Activated naive CD4-positive, alpha-beta T cell treated with anti-CD3 and anti-CD28 coated beads for 36 hours (primary cell): ENCODE data around the gene WDR20. TPM values are rescaled to one million over a fixed set of nuclear protein-coding genes. Genes with fewer than 3 reads are reported as not detected.

Experiments used
- CTCF ChIA-PET: fragments of 350-600 bp; sonication (Branson Sonifier 250); formaldehyde crosslinking; loops from one replicate; lab custom pipeline; 2021; ENCODE audit warnings: antibody characterized with exemption; lab: Charles Lee
- DNase-seq: peaks from one replicate; pipeline ENCODE4 v3.0.0-alpha.2; 2020
- H3K27ac Mint-ChIP-seq: one replicate; pipeline ENCODE4 v1.8.0; 2021; ENCODE audit warnings: mild to moderate bottlenecking, mixed read lengths
- H3K27me3 Mint-ChIP-seq: one replicate; pipeline ENCODE4 v1.8.0; 2021; ENCODE audit warnings: low read depth, mixed read lengths
- H3K36me3 Mint-ChIP-seq: one replicate; pipeline ENCODE4 v1.8.0; 2021; ENCODE audit warnings: low read depth, mixed read lengths
- H3K4me1 Mint-ChIP-seq: one replicate; pipeline ENCODE4 v1.8.0; 2021; ENCODE audit warnings: low read depth, mixed read lengths
- H3K4me3 Mint-ChIP-seq: one replicate; pipeline ENCODE4 v1.8.0; 2021; ENCODE audit warnings: mild to moderate bottlenecking, moderate library complexity, mixed read lengths
- H3K9me3 Mint-ChIP-seq: one replicate; pipeline ENCODE4 v1.8.0; 2021; ENCODE audit warnings: mixed read lengths
- intact Hi-C: fragments of 100-400 bp; cut with micrococcal nuclease; formaldehyde crosslinking; loops from one replicate; pipeline ENCODE4 v1.15.1; 2023
- total RNA-seq, 2 experiments: library from RNA; stranded (reverse); gene quantifications; one replicate each; pipeline ENCODE4 v1.2.3, GENCODE V29; 2021

The WDR20 gene
- total RNA-seq: 10 to 100 TPM; 20.5 to 21.4 TPM

GRCh38 chr14:102139286-102140026 is at the start of gene WDR20:
TSS of gene WDR20 (plus strand) at chr14:102139897. CDS start at chr14:102139924, 27 bp downstream.
- Mint-ChIP-seq H3K27me3 (no peaks in the 10 kb centered on the region), H3K9me3 (no peaks in the 10 kb centered on the region), H3K4me1 (peaks cover 24% of the 10 kb centered on the region), H3K4me3 (peak within 1 kb of the TSS; percentile 95), H3K27ac (peak within 1 kb of the TSS; percentile 94), H3K36me3 (peaks cover 3% of the 10 kb centered on the region)
- peak; percentile 99 for DNase-seq
- CTCF ChIA-PET: interaction anchor here (0.7 to 1.0 kb wide), 3 partner anchors 43 to 178 kb away, joined by 3 to 6 read pairs (median 4); no protein-coding TSS in a partner anchor
- intact Hi-C loops: loop anchor here (1.0 to 2.0 kb wide), 10 partner anchors 45 to 379 kb away; partner anchors contain the start of genes CINP, DYNC1H1, HSP90AA1 and PPP2R5C

GRCh38 chr14:102090713-102091112 is 49.0 kb upstream of the WDR20 start:
- CTCF ChIA-PET: no interaction called here
- DNase-seq: no peak
- peaks cover 8% of the 10 kb centered on the region for H3K36me3 Mint-ChIP-seq
- H3K27me3 Mint-ChIP-seq: no peaks in the 10 kb centered on the region
- intact Hi-C loops: no loop called here
- no peaks in the 10 kb centered on the region for H3K9me3 Mint-ChIP-seq
- peaks cover 20% of the 10 kb centered on the region for H3K4me1 Mint-ChIP-seq
- H3K4me3 Mint-ChIP-seq: no peak overlapping the region
- no peak overlapping the region for H3K27ac Mint-ChIP-seq

GRCh38 chr14:102092806-102093205 is 46.9 kb upstream of the WDR20 start:
- Mint-ChIP-seq H3K27ac (no peak overlapping the region), H3K4me3 (no peak overlapping the region)
- CTCF ChIA-PET: interaction anchor here (0.7 kb wide), 1 partner anchor 24 kb away, joined by 4 read pairs; no protein-coding TSS in a partner anchor

GRCh38 chr14:102094101-102094500 is 45.6 kb upstream of the WDR20 start:
- intact Hi-C loops: no loop called here
- Mint-ChIP-seq H3K9me3 (no peaks in the 10 kb centered on the region), H3K4me1 (peaks cover 22% of the 10 kb centered on the region), H3K27me3 (no peaks in the 10 kb centered on the region), H3K27ac (no peak overlapping the region), H3K4me3 (no peak overlapping the region), H3K36me3 (no peaks in the 10 kb centered on the region)
- CTCF ChIA-PET: interaction anchor here (0.5 kb wide), 1 partner anchor 136 kb away, joined by 3 read pairs; no protein-coding TSS in a partner anchor
- no peak for DNase-seq

More at GRCh38 chr14:102092806-102093205, 46.9 kb upstream of the WDR20 start:
- Mint-ChIP-seq H3K27me3 (no peaks in the 10 kb centered on the region), H3K9me3 (no peaks in the 10 kb centered on the region), H3K36me3 (no peaks in the 10 kb centered on the region), H3K4me1 (peaks cover 31% of the 10 kb centered on the region)
- intact Hi-C loops: no loop called here
- DNase-seq: no peak

GRCh38 chr14:102095231-102095870 is 44.3 kb upstream of the WDR20 start:
- intact Hi-C loops: loop anchor here (5.0 kb wide), 1 partner anchor 48 kb away; no protein-coding TSS in a partner anchor
- Mint-ChIP-seq H3K27ac (no peak overlapping the region), H3K4me1 (peaks cover 15% of the 10 kb centered on the region), H3K9me3 (no peaks in the 10 kb centered on the region), H3K27me3 (no peaks in the 10 kb centered on the region), H3K4me3 (no peak overlapping the region), H3K36me3 (no peaks in the 10 kb centered on the region)
- CTCF ChIA-PET: interaction anchor here (0.8 to 4.1 kb wide), 18 partner anchors 9 to 388 kb away, joined by 3 to 19 read pairs (median 4); no protein-coding TSS in a partner anchor
- peak; percentile 23 for DNase-seq

- Mint-ChIP-seq H3K36me3 (no peaks in the 10 kb centered on the region), H3K27ac (no peak overlapping the region), H3K27me3 (no peaks in the 10 kb centered on the region), H3K4me1 (peaks cover 15% of the 10 kb centered on the region), H3K4me3 (no peak overlapping the region), H3K9me3 (no peaks in the 10 kb centered on the region)
- intact Hi-C loops: loop anchor here (1.0 to 5.0 kb wide), 4 partner anchors 33 to 389 kb away; no protein-coding TSS in a partner anchor
- CTCF ChIA-PET: interaction anchor here (0.6 to 4.1 kb wide), 30 partner anchors 8 to 389 kb away, joined by 3 to 19 read pairs (median 4); no protein-coding TSS in a partner anchor
- DNase-seq: no peak
Measured at GRCh38 chr14:102095871-102096568, 43.7 kb upstream of the WDR20 start.

- DNase-seq: peak; percentile 83
- Mint-ChIP-seq H3K4me1 (peaks cover 15% of the 10 kb centered on the region), H3K9me3 (no peaks in the 10 kb centered on the region), H3K4me3 (no peak overlapping the region), H3K36me3 (no peaks in the 10 kb centered on the region), H3K27ac (no peak overlapping the region), H3K27me3 (no peaks in the 10 kb centered on the region)
- CTCF ChIA-PET: interaction anchor here (0.6 to 4.1 kb wide), 35 partner anchors 9 to 390 kb away, joined by 3 to 19 read pairs (median 4); no protein-coding TSS in a partner anchor
- intact Hi-C loops: loop anchor here (1.0 to 5.0 kb wide), 4 partner anchors 33 to 389 kb away; no protein-coding TSS in a partner anchor
Measured at GRCh38 chr14:102096569-102097188, 43.0 kb upstream of the WDR20 start.

- Mint-ChIP-seq H3K27ac (no peak overlapping the region), H3K27me3 (no peaks in the 10 kb centered on the region), H3K36me3 (no peaks in the 10 kb centered on the region), H3K4me3 (no peak overlapping the region), H3K4me1 (peaks cover 15% of the 10 kb centered on the region), H3K9me3 (no peaks in the 10 kb centered on the region)
- CTCF ChIA-PET: interaction anchor here (0.5 to 4.1 kb wide), 13 partner anchors 8 to 273 kb away, joined by 3 to 19 read pairs (median 4); no protein-coding TSS in a partner anchor
- intact Hi-C loops: loop anchor here (5.0 kb wide), 1 partner anchor 50 kb away; no protein-coding TSS in a partner anchor
- DNase-seq: no peak
Measured at GRCh38 chr14:102097441-102098135, 42.1 kb upstream of the WDR20 start.

- Mint-ChIP-seq H3K27ac (no peak overlapping the region), H3K36me3 (no peaks in the 10 kb centered on the region), H3K4me3 (no peak overlapping the region), H3K9me3 (no peaks in the 10 kb centered on the region), H3K4me1 (no peaks in the 10 kb centered on the region), H3K27me3 (no peaks in the 10 kb centered on the region)
- CTCF ChIA-PET: no interaction called here
- DNase-seq: no peak
- intact Hi-C loops: no loop called here
Measured at GRCh38 chr14:102103062-102103695, 36.5 kb upstream of the WDR20 start.

- no peaks in the 10 kb centered on the region for H3K4me1 Mint-ChIP-seq
- H3K36me3 Mint-ChIP-seq: no peaks in the 10 kb centered on the region
- H3K27ac Mint-ChIP-seq: no peak overlapping the region
- CTCF ChIA-PET: interaction anchor here (0.9 to 2.1 kb wide), 2 partner anchors 9 to 21 kb away, joined by 3 to 13 read pairs; no protein-coding TSS in a partner anchor
- no peak overlapping the region for H3K4me3 Mint-ChIP-seq
- no peaks in the 10 kb centered on the region for H3K27me3 Mint-ChIP-seq
- H3K9me3 Mint-ChIP-seq: peaks cover 5% of the 10 kb centered on the region
- intact Hi-C loops: no loop called here
- DNase-seq: no peak
Measured at GRCh38 chr14:102105369-102105768, 34.3 kb upstream of the WDR20 start.
